Activated CD8-positive, alpha-beta T cell treated with anti-CD3 and anti-CD28 coated beads for 36 hours (primary cell): ENCODE results near the gene RPS10. TPM values are rescaled to one million over a fixed set of nuclear protein-coding genes. Genes with fewer than 3 reads are reported as not detected.

Experiments
- ATAC-seq: fragments of 200-7000 bp; cut with Tn5 transposase; one replicate; pipeline ENCODE4 v1.10.0; 2021; ENCODE audit warnings: mild to moderate bottlenecking, moderate library complexity
- CTCF ChIA-PET: fragments of 350-600 bp; sonication (Branson Sonifier 250); formaldehyde crosslinking; loops from one replicate; lab custom pipeline; 2021; ENCODE audit warnings: antibody characterized with exemption; lab: Charles Lee
- POLR2A ChIA-PET: fragments of 350-600 bp; sonication (Branson Sonifier 250); formaldehyde crosslinking; loops from one replicate; lab custom pipeline; 2021; ENCODE audit warnings: antibody characterized with exemption; lab: Charles Lee
- DNase-seq: peaks from one replicate; pipeline ENCODE4 v3.0.0-alpha.2; 2020
- H3K27ac Mint-ChIP-seq: one replicate; pipeline ENCODE4 v1.8.0; 2021; ENCODE audit warnings: mild to moderate bottlenecking, mixed read lengths
- H3K27me3 Mint-ChIP-seq: one replicate; pipeline ENCODE4 v1.8.0; 2021; ENCODE audit warnings: mixed read lengths
- H3K36me3 Mint-ChIP-seq: one replicate; pipeline ENCODE4 v1.8.0; 2021; ENCODE audit warnings: low read depth, mixed read lengths
- H3K4me1 Mint-ChIP-seq: one replicate; pipeline ENCODE4 v1.8.0; 2021; ENCODE audit warnings: low read depth, mixed read lengths
- H3K4me3 Mint-ChIP-seq: one replicate; pipeline ENCODE4 v1.8.0; 2021; ENCODE audit warnings: mild to moderate bottlenecking, moderate library complexity, mixed read lengths
- H3K9me3 Mint-ChIP-seq: one replicate; pipeline ENCODE4 v1.8.0; 2021; ENCODE audit warnings: mixed read lengths
- CTCF ChIP-seq: fragments of 200-600 bp; IDR thresholded peaks from one replicate; pipeline ENCODE4 v1.8.0; 2022; ENCODE audit warnings: antibody characterized with exemption, mild to moderate bottlenecking
- intact Hi-C: fragments of 100-400 bp; cut with micrococcal nuclease; formaldehyde crosslinking; loops from one replicate; pipeline ENCODE4 v1.10.0; 2022
- total RNA-seq, 2 experiments: library from RNA; stranded (reverse); gene quantifications; one replicate each; pipeline ENCODE4 v1.2.3, GENCODE V29; 2021

Gene RPS10
- total RNA-seq, 2 experiments from 2014 or later: 2,208 to 2,269 TPM

GRCh38 chr6:34441526-34441925, 15.7 kb upstream of the RPS10 start:
- intact Hi-C loops: no loop called here
- ATAC-seq: no peak
- H3K4me1 Mint-ChIP-seq: no peaks in the 10 kb centered on the region

GRCh38 chr6:34439442-34439841, 13.6 kb upstream of the RPS10 start:
- DNase-seq: no peak
- ChIA-PET POLR2A (interaction anchor here (0.6 to 1.0 kb wide), 2 partner anchors 13 to 172 kb away, joined by 3 to 7 read pairs; partner anchors contain the start of gene RPS10), CTCF (interaction anchor here (0.9 to 1.4 kb wide), 2 partner anchors 21 to 25 kb away, joined by 3 read pairs; no protein-coding TSS in a partner anchor)
- intact Hi-C loops: no loop called here
- ATAC-seq: no peak
- no peaks in the 10 kb centered on the region for H3K9me3 Mint-ChIP-seq
- no peaks in the 10 kb centered on the region for H3K36me3 Mint-ChIP-seq
- TF ChIP-seq CTCF: no peak
- no peaks in the 10 kb centered on the region for H3K27me3 Mint-ChIP-seq
- H3K4me1 Mint-ChIP-seq: no peaks in the 10 kb centered on the region
- no peak overlapping the region for H3K27ac Mint-ChIP-seq
- H3K4me3 Mint-ChIP-seq: no peak overlapping the region

More at GRCh38 chr6:34441526-34441925, 15.7 kb upstream of the RPS10 start:
- DNase-seq: no peak
- no peaks in the 10 kb centered on the region for H3K27me3 Mint-ChIP-seq
- no peaks in the 10 kb centered on the region for H3K36me3 Mint-ChIP-seq
- no peaks in the 10 kb centered on the region for H3K9me3 Mint-ChIP-seq
- H3K27ac Mint-ChIP-seq: no peak overlapping the region
- H3K4me3 Mint-ChIP-seq: no peak overlapping the region
- POLR2A ChIA-PET: interaction anchor here (0.6 kb wide), 1 partner anchor 14 kb away, joined by 3 read pairs; no protein-coding TSS in a partner anchor
- TF ChIP-seq CTCF: no peak
- CTCF ChIA-PET: no interaction called here

GRCh38 chr6:34438705-34439104, 12.8 kb upstream of the RPS10 start:
- H3K4me3 Mint-ChIP-seq: no peak overlapping the region
- ChIA-PET CTCF (interaction anchor here (1.4 kb wide), 1 partner anchor 22 kb away, joined by 3 read pairs; no protein-coding TSS in a partner anchor), POLR2A (no interaction called here)
- TF ChIP-seq CTCF: no peak
- no peak overlapping the region for H3K27ac Mint-ChIP-seq
- intact Hi-C loops: no loop called here
- no peaks in the 10 kb centered on the region for H3K4me1 Mint-ChIP-seq
- H3K27me3 Mint-ChIP-seq: no peaks in the 10 kb centered on the region
- no peak for ATAC-seq
- no peaks in the 10 kb centered on the region for H3K9me3 Mint-ChIP-seq
- DNase-seq: no peak
- no peaks in the 10 kb centered on the region for H3K36me3 Mint-ChIP-seq

- no peak for DNase-seq
- ChIA-PET POLR2A (no interaction called here), CTCF (no interaction called here)
- no peaks in the 10 kb centered on the region for H3K36me3 Mint-ChIP-seq
- no peak for ATAC-seq
- no peak overlapping the region for H3K27ac Mint-ChIP-seq
- no peaks in the 10 kb centered on the region for H3K9me3 Mint-ChIP-seq
- H3K4me3 Mint-ChIP-seq: no peak overlapping the region
- intact Hi-C loops: no loop called here
- H3K27me3 Mint-ChIP-seq: no peaks in the 10 kb centered on the region
- TF ChIP-seq CTCF: no peak
- no peaks in the 10 kb centered on the region for H3K4me1 Mint-ChIP-seq
Observed at GRCh38 chr6:34437644-34437970, 11.7 kb upstream of the RPS10 start.

- Mint-ChIP-seq H3K9me3 (no peaks in the 10 kb centered on the region), H3K36me3 (no peaks in the 10 kb centered on the region), H3K4me3 (no peak overlapping the region), H3K4me1 (no peaks in the 10 kb centered on the region), H3K27ac (no peak overlapping the region), H3K27me3 (no peaks in the 10 kb centered on the region)
- CTCF ChIA-PET: no interaction called here
- intact Hi-C loops: no loop called here
- POLR2A ChIA-PET: interaction anchor here (1.8 kb wide), 1 partner anchor 21 kb away, joined by 6 read pairs; no protein-coding TSS in a partner anchor
- ATAC-seq (no peak), DNase-seq (no peak)
- TF ChIP-seq CTCF: no peak
Observed at GRCh38 chr6:34436803-34437643, 11.2 kb upstream of the RPS10 start.
